Keratinocyte (primary cell): Measurements from ENCODE around the gene TIPRL. TPM values are rescaled to one million over a fixed set of nuclear protein-coding genes. Genes with fewer than 3 reads are reported as not detected.

ENCODE experiments used
- DNase-seq: peaks from one replicate; pipeline ENCODE4 v3.0.0-alpha.2; 2011; ENCODE audit warnings: low read depth, missing footprints, low spot score
- FAIRE-seq: peaks from 2 replicates; lab custom pipeline; 2011; peaks lifted over from hg19 to GRCh38; lab: Jason Lieb, UNC
- H2AFZ ChIP-seq: 2 replicates; pipeline ENCODE4 v1.6.0; 2012; ENCODE audit warnings: low read length, control low read depth, inconsistent platforms; ENCODE audit not compliant: control insufficient read depth
- H3K27ac ChIP-seq: 2 replicates; pipeline ENCODE4 v1.5.1; 2011; ENCODE audit warnings: low read length; ENCODE audit not compliant: control insufficient read depth, insufficient read depth
- H3K27me3 ChIP-seq: 3 replicates; pipeline ENCODE4 v1.6.0; 2011; ENCODE audit warnings: low read length; ENCODE audit not compliant: control insufficient read depth, insufficient read depth; ENCODE audit errors: extremely low read depth
- H3K36me3 ChIP-seq, 2 experiments: 2 replicates in 1 of 2; 3 replicates in 1 of 2; pipeline ENCODE4 v1.5.1; 2011; ENCODE audit warnings: low read length in 2 of 2, mild to moderate bottlenecking in 1 of 2; ENCODE audit not compliant: control insufficient read depth in 2 of 2, insufficient read depth in 2 of 2; ENCODE audit errors: extremely low read depth in 1 of 2
- H3K4me1 ChIP-seq: 3 replicates; pipeline ENCODE4 v1.5.1; 2011; ENCODE audit warnings: low read length; ENCODE audit not compliant: control insufficient read depth, insufficient read depth; ENCODE audit errors: extremely low read depth
- H3K4me2 ChIP-seq: 3 replicates; pipeline ENCODE4 v1.6.0; 2011; ENCODE audit warnings: low read depth, low read length; ENCODE audit not compliant: control insufficient read depth, insufficient read depth; ENCODE audit errors: extremely low read depth
- H3K4me3 ChIP-seq, 3 experiments: fragments of 200-600 bp in 1 of 3; sonication (generic) in 1 of 3; 2 replicates in 2 of 3; 3 replicates in 1 of 3; pipeline ENCODE4 v1.5.1; 2011 to 2016; ENCODE audit warnings: low read length in 3 of 3, mild to moderate bottlenecking in 3 of 3, control low read depth in 2 of 3, inconsistent platforms in 1 of 3, low read depth in 1 of 3, mixed read lengths in 1 of 3, mixed run types in 1 of 3, moderate library complexity in 1 of 3; ENCODE audit not compliant: control insufficient read depth in 2 of 3, insufficient read depth in 2 of 3; ENCODE audit errors: extremely low read depth in 1 of 3
- H3K79me2 ChIP-seq: 2 replicates; pipeline ENCODE4 v1.6.0; 2012; ENCODE audit warnings: low read length; ENCODE audit not compliant: control insufficient read depth, insufficient read depth
- H3K9ac ChIP-seq: 3 replicates; pipeline ENCODE4 v1.6.0; 2011; ENCODE audit warnings: low read length; ENCODE audit not compliant: control insufficient read depth, insufficient read depth; ENCODE audit errors: extremely low read depth
- H3K9me1 ChIP-seq: 3 replicates; pipeline ENCODE4 v1.6.0; 2011; ENCODE audit warnings: low read length; ENCODE audit not compliant: control insufficient read depth, insufficient read depth; ENCODE audit errors: extremely low read depth
- H3K9me3 ChIP-seq: 2 replicates; pipeline ENCODE4 v1.5.1; 2012; ENCODE audit warnings: low read depth, low read length; ENCODE audit not compliant: control insufficient read depth
- H4K20me1 ChIP-seq: 3 replicates; pipeline ENCODE4 v1.6.0; 2011; ENCODE audit warnings: low read length; ENCODE audit not compliant: control insufficient read depth, insufficient read depth; ENCODE audit errors: extremely low read depth
- CTCF ChIP-seq, 3 experiments: IDR thresholded peaks in 1 of 3; conservative IDR thresholded peaks in 1 of 3; optimal IDR thresholded peaks in 1 of 3; 2 replicates in 2 of 3; 3 replicates in 1 of 3; pipeline versions ENCODE3 to v1.5.1; 2011; ENCODE audit warnings: low read length in 3 of 3, mild to moderate bottlenecking in 3 of 3, moderate library complexity in 2 of 3, control low read depth in 1 of 3, inconsistent platforms in 1 of 3; ENCODE audit not compliant: insufficient read depth in 2 of 3; ENCODE audit errors: extremely low read depth in 1 of 3
- EZH2 ChIP-seq: IDR thresholded peaks from one replicate; pipeline ENCODE4 v1.6.1; 2012; ENCODE audit warnings: inconsistent platforms, mild to moderate bottlenecking, low read length, moderate library complexity
- dilution Hi-C: fragments of 300-500 bp; cut with MboI; formaldehyde crosslinking; loops from one replicate; pipeline ENCODE4 v1.7.0; 2020; ENCODE audit warnings: low sequenced_read_pairs; ENCODE audit not compliant: extremely low pct_ligation_motif_present
- polyA plus RNA-seq, 5 experiments: library from polyadenylated mRNA; depleted of rRNA in 3 of 5; stranded (reverse) in 3 of 5; stranded (forward) in 1 of 5; unstranded in 1 of 5; fragments of >200 nt; gene quantifications; 1 replicate in 1 of 5; 2 replicates in 3 of 5; 3 replicates in 1 of 5; pipeline versions ENCODE4 v1.2.1 to v1.2.3, GENCODE V29; 2011 to 2012; ENCODE audit warnings: missing spikeins in 2 of 5, low read depth in 1 of 5, low replicate concordance in 1 of 5

TIPRL gene
- polyA plus RNA-seq, 1 donor (not counting 4 experiments of a cell fraction or from before 2014, with no cell fraction given) = 62.5 TPM

- H3K36me3 ChIP-seq = peaks cover 21 to 37% of the 10 kb centered on the region in 2 experiments
- no peaks in the 10 kb centered on the region for H3K9me3 ChIP-seq
- no peaks in the 10 kb centered on the region for H3K27me3 ChIP-seq
- no peaks in the 10 kb centered on the region for H4K20me1 ChIP-seq
- H3K27ac ChIP-seq = no peak overlapping the region
- H3K79me2 ChIP-seq = peaks cover 7% of the 10 kb centered on the region
- dilution Hi-C loops = no loop called here
- H3K9me1 ChIP-seq = no peaks in the 10 kb centered on the region
- FAIRE-seq (no peak), DNase-seq (no peak)
- H2AFZ ChIP-seq = no peak overlapping the region
- H3K4me2 ChIP-seq = no peak overlapping the region
- no peaks in the 10 kb centered on the region for H3K4me1 ChIP-seq
- H3K4me3 ChIP-seq = no peak overlapping the region
- H3K9ac ChIP-seq = no peak overlapping the region
- TF ChIP-seq CTCF (optimal IDR thresholded peaks at IDR 0.05 in 1 of 3, IDR thresholded peaks at IDR 0.05 in 1 of 3, conservative IDR thresholded peaks at IDR 0.05 in 1 of 3; ENCODE audit: extremely low read depth in 1 of 3, insufficient read depth in 2 of 3, low read length in 3 of 3) (no peak), EZH2 (no peak)
Measured at GRCh38 chr1:168235937-168236336, 57.2 kb downstream of the TIPRL start.

GRCh38 chr1:168236836-168237611 is 58.3 kb downstream of the TIPRL start:
- no peaks in the 10 kb centered on the region for H3K9me3 ChIP-seq
- no peak overlapping the region for H3K4me3 ChIP-seq
- peaks cover 19 to 37% of the 10 kb centered on the region in 2 experiments for H3K36me3 ChIP-seq
- H3K4me2 ChIP-seq = no peak overlapping the region
- dilution Hi-C loops = no loop called here
- no peaks in the 10 kb centered on the region for H3K27me3 ChIP-seq
- peaks cover 3% of the 10 kb centered on the region for H3K79me2 ChIP-seq
- H2AFZ ChIP-seq = no peak overlapping the region
- H4K20me1 ChIP-seq = no peaks in the 10 kb centered on the region
- no peaks in the 10 kb centered on the region for H3K9me1 ChIP-seq
- DNase-seq = no peak
- H3K9ac ChIP-seq = no peak overlapping the region
- no peak for FAIRE-seq
- TF ChIP-seq CTCF (optimal IDR thresholded peaks at IDR 0.05 in 1 of 3, IDR thresholded peaks at IDR 0.05 in 1 of 3, conservative IDR thresholded peaks at IDR 0.05 in 1 of 3; ENCODE audit: extremely low read depth in 1 of 3, insufficient read depth in 2 of 3, low read length in 3 of 3) (peak in 1 of 3 experiments; percentile 27), EZH2 (no peak)
- H3K27ac ChIP-seq = no peak overlapping the region
- no peaks in the 10 kb centered on the region for H3K4me1 ChIP-seq
